Measurements from ENCODE around the gene LEKR1. TPM values are rescaled to one million over a fixed set of nuclear protein-coding genes. Genes with fewer than 3 reads are reported as not detected.

Gene LEKR1
- polyA plus RNA-seq, 1 donor = 2.2 TPM

GRCh38 chr3:157066335-157067098 lies 240.4 kb downstream of the LEKR1 start:
- Histone ChIP-seq H3K36me3 (ENCODE audit: control insufficient read depth, insufficient read depth, low read length) (no peaks in the 10 kb centered on the region), H3K4me3 (ENCODE audit: low read length) (no peak overlapping the region), H3K4me1 (ENCODE audit: control insufficient read depth, insufficient read depth, low read length) (peaks cover 10% of the 10 kb centered on the region), H3K9me3 (ENCODE audit: control insufficient read depth, low read depth, low read length) (no peaks in the 10 kb centered on the region), H3K27me3 (ENCODE audit: control insufficient read depth, insufficient read depth, low read length) (no peaks in the 10 kb centered on the region), H3K27ac (ENCODE audit: low read length) (no peak overlapping the region)
- WGBS (ENCODE audit: insufficient coverage, low lambda C conversion rate) = no CpG with 5 or more reads among the region's 11 CpGs
- DNase-seq = no peak

DNA sequence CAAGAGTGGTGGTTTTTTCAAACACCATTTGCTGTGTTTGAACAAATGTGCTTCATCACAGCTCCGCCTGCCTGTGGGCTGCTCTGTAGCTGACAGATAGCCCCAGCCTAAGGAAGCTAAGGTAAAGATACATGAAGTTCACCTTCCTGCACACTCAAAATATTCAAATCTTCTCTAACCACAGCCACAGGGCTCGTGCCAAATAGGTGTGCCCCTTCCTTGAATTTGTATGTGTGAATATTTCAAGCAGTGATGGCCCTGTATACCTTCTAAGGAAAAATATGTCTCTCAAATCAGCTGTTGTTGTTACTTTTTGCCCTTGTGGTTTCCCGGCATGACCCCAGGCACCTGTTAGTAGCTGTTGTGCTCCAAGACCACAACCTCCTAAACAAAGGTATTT lies 241.0 kb downstream of the LEKR1 start:
- H3K4me3 ChIP-seq (ENCODE audit: low read length) = no peak overlapping the region
- H3K9me3 ChIP-seq (ENCODE audit: control insufficient read depth, low read depth, low read length) = no peaks in the 10 kb centered on the region
- peaks cover 10% of the 10 kb centered on the region for H3K4me1 ChIP-seq (ENCODE audit: control insufficient read depth, insufficient read depth, low read length)
- DNase-seq = no peak
- H3K27me3 ChIP-seq (ENCODE audit: control insufficient read depth, insufficient read depth, low read length) = no peaks in the 10 kb centered on the region
- no peak overlapping the region for H3K27ac ChIP-seq (ENCODE audit: low read length)
- no peaks in the 10 kb centered on the region for H3K36me3 ChIP-seq (ENCODE audit: control insufficient read depth, insufficient read depth, low read length)
- no CpG with 5 or more reads among the region's 3 CpGs for WGBS (ENCODE audit: insufficient coverage, low lambda C conversion rate)

DNA sequence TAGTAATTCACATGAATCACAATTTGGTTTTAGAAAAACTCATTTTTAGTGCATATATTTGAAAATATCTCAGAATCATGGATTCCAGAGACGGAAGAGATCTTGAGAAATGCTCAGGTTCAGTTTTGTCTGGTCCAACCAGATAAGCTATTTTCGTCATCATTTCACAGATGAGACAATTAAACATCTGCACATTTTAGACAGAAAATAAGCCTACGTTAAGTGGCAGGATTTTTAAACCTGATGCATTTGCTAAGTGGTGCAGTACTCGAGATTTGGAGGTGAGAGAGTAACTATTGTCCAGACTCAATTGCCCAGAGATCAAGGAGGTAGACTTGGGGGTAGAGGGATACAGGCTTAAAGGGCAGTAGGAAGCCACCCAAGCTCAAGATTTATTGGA lies 243.3 kb downstream of the LEKR1 start:
- Histone ChIP-seq H3K27me3 (ENCODE audit: control insufficient read depth, insufficient read depth, low read length) (no peaks in the 10 kb centered on the region), H3K4me1 (ENCODE audit: control insufficient read depth, insufficient read depth, low read length) (peaks cover 10% of the 10 kb centered on the region), H3K9me3 (ENCODE audit: control insufficient read depth, low read depth, low read length) (no peaks in the 10 kb centered on the region), H3K27ac (ENCODE audit: low read length) (no peak overlapping the region), H3K4me3 (ENCODE audit: low read length) (no peak overlapping the region), H3K36me3 (ENCODE audit: control insufficient read depth, insufficient read depth, low read length) (no peaks in the 10 kb centered on the region)
- no peak for DNase-seq
- 90% methylated on average over 2 of the region's 4 CpGs for WGBS (ENCODE audit: insufficient coverage, low lambda C conversion rate)

- peak in 1 of 2 donors; percentile 54 for DNase-seq
- Histone ChIP-seq H3K9me3 (ENCODE audit: control insufficient read depth, low read depth, low read length) (no peaks in the 10 kb centered on the region), H3K4me1 (ENCODE audit: control insufficient read depth, insufficient read depth, low read length) (peaks cover 10% of the 10 kb centered on the region), H3K27me3 (ENCODE audit: control insufficient read depth, insufficient read depth, low read length) (no peaks in the 10 kb centered on the region), H3K4me3 (ENCODE audit: low read length) (no peak overlapping the region), H3K36me3 (ENCODE audit: control insufficient read depth, insufficient read depth, low read length) (no peaks in the 10 kb centered on the region), H3K27ac (ENCODE audit: low read length) (no peak overlapping the region)
- WGBS (ENCODE audit: insufficient coverage, low lambda C conversion rate) = 100% methylated on average over 1 of the region's 7 CpGs
These were observed 243.9 kb downstream of the LEKR1 start for GRCh38 chr3:157069846-157070677.

DNA sequence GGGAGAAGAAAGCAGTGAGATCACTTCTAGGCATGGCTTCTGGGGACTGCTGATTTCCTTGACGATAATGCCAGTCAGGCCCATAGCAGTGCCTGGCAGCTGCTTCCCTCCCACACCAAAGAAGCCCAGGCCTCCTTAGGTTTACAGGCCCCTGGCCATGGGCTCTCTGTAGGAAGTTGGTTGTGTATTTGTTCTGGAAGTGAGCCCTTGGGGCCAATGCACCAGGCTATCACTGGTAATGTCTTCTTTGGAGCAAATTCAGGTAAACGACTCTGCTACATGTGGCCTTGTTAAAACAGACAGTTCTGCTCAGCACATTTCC lies 244.5 kb downstream of the LEKR1 start:
- Histone ChIP-seq H3K9me3 (ENCODE audit: control insufficient read depth, low read depth, low read length) (no peaks in the 10 kb centered on the region), H3K27ac (ENCODE audit: low read length) (no peak overlapping the region), H3K27me3 (ENCODE audit: control insufficient read depth, insufficient read depth, low read length) (no peaks in the 10 kb centered on the region), H3K36me3 (ENCODE audit: control insufficient read depth, insufficient read depth, low read length) (no peaks in the 10 kb centered on the region), H3K4me1 (ENCODE audit: control insufficient read depth, insufficient read depth, low read length) (peaks cover 10% of the 10 kb centered on the region), H3K4me3 (ENCODE audit: low read length) (no peak overlapping the region)
- no CpG with 5 or more reads among the region's 2 CpGs for WGBS (ENCODE audit: insufficient coverage, low lambda C conversion rate)
- no peak for DNase-seq

DNA sequence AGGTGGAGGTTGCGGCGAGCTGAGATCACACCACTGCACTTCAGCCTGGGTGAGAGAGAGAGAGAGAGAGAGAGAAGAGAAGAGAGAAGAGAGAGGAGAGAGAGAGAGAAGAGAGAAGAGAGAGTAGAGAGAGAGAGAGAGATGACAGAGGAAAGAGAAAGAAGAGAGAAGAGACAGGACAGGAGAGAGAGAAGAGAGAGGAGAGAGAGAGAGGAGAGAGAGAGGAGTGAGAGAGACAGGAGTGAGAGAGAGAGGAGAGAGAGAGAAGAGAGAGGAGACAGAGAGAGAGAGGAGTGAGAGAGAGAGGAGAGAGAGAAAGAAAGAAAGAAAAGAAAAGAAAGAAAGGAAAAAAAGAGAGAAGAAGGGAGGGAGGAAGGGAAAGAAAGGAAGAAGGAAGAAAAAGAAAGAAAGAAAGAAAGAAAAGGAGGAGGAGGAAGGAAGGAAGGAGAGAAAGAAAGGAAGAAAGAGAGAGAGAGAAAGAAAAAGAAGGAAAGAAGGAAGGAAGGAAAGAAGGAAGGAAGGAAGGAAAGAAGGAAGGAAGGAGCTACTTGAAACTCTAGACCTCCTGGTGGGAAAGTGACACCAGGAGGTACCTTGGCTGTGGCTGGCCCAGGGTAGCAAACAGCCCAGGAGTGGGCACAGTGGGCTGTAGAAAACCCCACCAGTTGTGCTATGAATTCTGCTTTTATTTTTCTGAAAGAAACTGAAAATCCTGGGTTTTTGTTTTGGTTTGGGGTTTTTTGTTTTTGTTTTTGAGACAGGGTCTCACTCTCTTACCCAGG lies 245.8 kb downstream of the LEKR1 start:
- no peaks in the 10 kb centered on the region for H3K27me3 ChIP-seq (ENCODE audit: control insufficient read depth, insufficient read depth, low read length)
- H3K9me3 ChIP-seq (ENCODE audit: control insufficient read depth, low read depth, low read length) = no peaks in the 10 kb centered on the region
- WGBS (ENCODE audit: insufficient coverage, low lambda C conversion rate) = 100% methylated on average over 1 of the region's 2 CpGs
- no peak overlapping the region for H3K4me3 ChIP-seq (ENCODE audit: low read length)
- no peak overlapping the region for H3K27ac ChIP-seq (ENCODE audit: low read length)
- H3K4me1 ChIP-seq (ENCODE audit: control insufficient read depth, insufficient read depth, low read length) = peaks cover 10% of the 10 kb centered on the region
- H3K36me3 ChIP-seq (ENCODE audit: control insufficient read depth, insufficient read depth, low read length) = no peaks in the 10 kb centered on the region
- DNase-seq = no peak

- WGBS (ENCODE audit: insufficient coverage, low lambda C conversion rate) = 100% methylated on average over 1 of the region's 4 CpGs
- no peaks in the 10 kb centered on the region for H3K9me3 ChIP-seq (ENCODE audit: control insufficient read depth, low read depth, low read length)
These were observed 247.7 kb downstream of the LEKR1 start for GRCh38 chr3:157073810-157074209.

GRCh38 chr3:157074490-157074889 lies 248.3 kb downstream of the LEKR1 start:
- DNase-seq = no peak
- Histone ChIP-seq H3K27me3 (ENCODE audit: control insufficient read depth, insufficient read depth, low read length) (no peaks in the 10 kb centered on the region), H3K4me3 (ENCODE audit: low read length) (no peak overlapping the region), H3K4me1 (ENCODE audit: control insufficient read depth, insufficient read depth, low read length) (peaks cover 10% of the 10 kb centered on the region), H3K9me3 (ENCODE audit: control insufficient read depth, low read depth, low read length) (no peaks in the 10 kb centered on the region), H3K36me3 (ENCODE audit: control insufficient read depth, insufficient read depth, low read length) (no peaks in the 10 kb centered on the region), H3K27ac (ENCODE audit: low read length) (no peak overlapping the region)
- no CpG with 5 or more reads among the region's 3 CpGs for WGBS (ENCODE audit: insufficient coverage, low lambda C conversion rate)

More at GRCh38 chr3:157073810-157074209, 247.7 kb downstream of the LEKR1 start:
- Histone ChIP-seq H3K4me3 (ENCODE audit: low read length) (no peak overlapping the region), H3K27ac (ENCODE audit: low read length) (no peak overlapping the region), H3K4me1 (ENCODE audit: control insufficient read depth, insufficient read depth, low read length) (peaks cover 10% of the 10 kb centered on the region), H3K36me3 (ENCODE audit: control insufficient read depth, insufficient read depth, low read length) (no peaks in the 10 kb centered on the region), H3K27me3 (ENCODE audit: control insufficient read depth, insufficient read depth, low read length) (no peaks in the 10 kb centered on the region)
- no peak for DNase-seq

DNA sequence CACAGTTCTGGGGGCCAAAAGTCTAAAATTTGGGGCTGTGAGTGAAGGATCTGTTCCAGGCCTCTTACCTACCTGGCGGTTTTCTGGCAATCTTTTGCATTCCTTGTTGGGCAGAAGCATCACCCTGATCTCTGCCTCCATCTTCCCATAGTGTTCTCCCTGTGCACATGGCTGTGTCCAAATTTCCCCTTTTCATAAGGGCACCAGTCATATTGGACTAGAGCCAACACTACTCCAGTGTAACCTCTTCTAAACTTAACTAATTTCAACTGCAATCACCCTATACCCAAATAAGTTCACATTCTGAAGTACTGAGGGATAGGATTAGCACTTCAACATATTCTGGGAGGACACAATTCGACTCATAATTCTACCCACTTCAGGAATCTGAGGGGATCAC lies 248.8 kb downstream of the LEKR1 start:
- WGBS (ENCODE audit: insufficient coverage, low lambda C conversion rate) = no CpG with 5 or more reads among the region's 2 CpGs

DNA sequence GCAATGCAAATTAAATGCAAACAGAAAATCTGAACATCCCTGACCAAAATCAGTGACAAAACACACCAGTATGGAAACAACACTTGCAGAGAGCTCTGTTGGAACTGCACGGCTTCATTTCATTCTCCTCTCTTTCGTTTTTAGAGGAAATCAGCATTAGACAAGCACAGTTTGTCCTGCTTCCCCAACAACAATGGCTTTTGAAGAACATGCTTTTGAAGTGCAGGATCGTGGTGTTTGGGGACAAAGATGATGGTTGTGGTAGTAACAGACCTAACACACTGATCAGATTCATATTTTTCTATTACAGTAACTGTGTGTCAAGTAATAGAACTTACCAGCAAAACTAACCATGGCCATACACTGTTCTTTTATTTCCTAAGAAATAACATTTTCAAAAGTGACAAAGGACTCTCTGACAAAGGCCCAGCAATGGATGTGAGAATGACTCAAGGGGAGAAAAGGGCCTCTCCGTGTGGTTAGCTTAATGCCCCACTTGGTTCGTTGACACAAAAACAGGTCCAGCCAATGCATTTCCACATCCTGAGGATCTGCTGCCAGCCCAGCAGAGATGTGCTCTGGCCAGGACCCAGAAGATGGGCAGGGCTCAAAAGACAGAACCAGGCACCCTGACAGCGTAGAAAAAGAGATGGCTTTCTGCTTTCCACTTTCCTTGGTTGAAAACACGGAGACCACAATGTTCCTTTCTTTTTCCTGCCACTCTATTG lies 249.7 kb downstream of the LEKR1 start:
- no peak overlapping the region for H3K4me3 ChIP-seq (ENCODE audit: low read length)
- no peaks in the 10 kb centered on the region for H3K27me3 ChIP-seq (ENCODE audit: control insufficient read depth, insufficient read depth, low read length)
- H3K4me1 ChIP-seq (ENCODE audit: control insufficient read depth, insufficient read depth, low read length) = peaks cover 3% of the 10 kb centered on the region
- DNase-seq = no peak
- WGBS (ENCODE audit: insufficient coverage, low lambda C conversion rate) = 100% methylated on average over 1 of the region's 7 CpGs
- no peak overlapping the region for H3K27ac ChIP-seq (ENCODE audit: low read length)
- H3K9me3 ChIP-seq (ENCODE audit: control insufficient read depth, low read depth, low read length) = no peaks in the 10 kb centered on the region
- no peaks in the 10 kb centered on the region for H3K36me3 ChIP-seq (ENCODE audit: control insufficient read depth, insufficient read depth, low read length)

More for the DNA sequence above, 248.8 kb downstream of the LEKR1 start:
- Histone ChIP-seq H3K4me3 (ENCODE audit: low read length) (no peak overlapping the region), H3K36me3 (ENCODE audit: control insufficient read depth, insufficient read depth, low read length) (no peaks in the 10 kb centered on the region), H3K9me3 (ENCODE audit: control insufficient read depth, low read depth, low read length) (no peaks in the 10 kb centered on the region), H3K27ac (ENCODE audit: low read length) (no peak overlapping the region), H3K4me1 (ENCODE audit: control insufficient read depth, insufficient read depth, low read length) (peaks cover 10% of the 10 kb centered on the region), H3K27me3 (ENCODE audit: control insufficient read depth, insufficient read depth, low read length) (no peaks in the 10 kb centered on the region)
- no peak for DNase-seq
